ENCODE data around the gene ZDHHC23.

ZDHHC23 gene

DNA sequence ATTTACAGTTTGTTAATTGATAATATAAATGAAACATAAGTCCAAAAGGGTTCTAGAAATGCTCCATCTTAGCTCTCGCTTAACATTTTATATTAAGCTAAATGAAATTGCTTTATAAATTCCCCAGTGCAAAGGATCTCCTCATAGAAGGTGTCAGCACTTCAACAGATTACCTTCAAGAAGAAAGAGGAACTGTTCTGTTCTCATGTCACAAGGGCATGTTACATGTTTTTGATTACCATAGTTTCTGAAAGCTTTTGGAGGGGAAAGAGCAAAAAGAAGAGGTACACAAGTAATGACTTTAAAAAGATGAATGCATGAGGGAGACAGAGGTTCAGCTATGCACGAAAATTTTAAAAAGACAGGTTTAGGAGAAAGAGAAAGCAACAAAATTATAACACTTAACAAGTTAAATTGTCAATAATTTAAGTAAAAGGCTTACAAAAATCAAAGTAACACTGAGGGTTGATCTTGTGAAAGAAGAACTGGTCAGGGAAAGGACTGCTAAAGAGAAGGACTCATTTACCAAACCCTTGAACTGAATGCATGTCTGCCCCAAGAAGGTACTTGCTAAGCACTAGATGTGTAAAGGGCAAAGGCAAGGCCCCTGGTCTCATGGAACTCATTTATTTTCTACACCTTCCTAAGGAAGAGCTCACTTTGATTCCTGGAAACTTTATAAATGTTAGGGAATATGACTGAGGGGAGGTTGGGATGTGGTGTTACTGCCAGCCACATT lies 63.4 kb downstream of the ZDHHC23 start:
- DNase-seq (ENCODE audit: low read depth in 2 of 2): no peak

All from stimulated activated CD8-positive, alpha-beta memory T cell treated with anti-CD3 and anti-CD28 coated beads, Interleukin-7, amount 100 ng/mL, for 1 hour (primary cell).